DMS79 treated with DMSO at 0.1 percent for 48 hours (cell line): ENCODE data around the gene RAB7A.
"Not testable (repeated sequence)": the region's sequence is repeated elsewhere in the genome, so short reads cannot be mapped to it uniquely, and the experiment has no call there.

Experiments
- DNase-seq: peaks from one replicate; lab custom pipeline; 2025; lab: John Stamatoyannopoulos, UW

The RAB7A gene

GRCh38 chr3:128820252-128820839, 94.4 kb downstream of the RAB7A start:
- DNase-seq: no peak

- no peak for DNase-seq
Observed at GRCh38 chr3:128823008-128823407, 97.0 kb downstream of the RAB7A start.

- no peak for DNase-seq
Observed at GRCh38 chr3:128823631-128824030, 97.6 kb downstream of the RAB7A start.

GRCh38 chr3:128824132-128824850, 98.3 kb downstream of the RAB7A start:
- no peak for DNase-seq

GRCh38 chr3:128825117-128825725, 99.2 kb downstream of the RAB7A start:
- DNase-seq: no peak

GRCh38 chr3:128829087-128829486, 103.1 kb downstream of the RAB7A start:
- not testable (repeated sequence) for DNase-seq

GRCh38 chr3:128829925-128830625, 104.1 kb downstream of the RAB7A start:
- DNase-seq: not testable (repeated sequence)

- not testable (repeated sequence) for DNase-seq
Observed at GRCh38 chr3:128830762-128831161, 104.8 kb downstream of the RAB7A start.

- DNase-seq: not testable (repeated sequence)
Observed at GRCh38 chr3:128832979-128833378, 107.0 kb downstream of the RAB7A start.

- DNase-seq: no peak
Observed at GRCh38 chr3:128835096-128835495, 109.1 kb downstream of the RAB7A start.

GRCh38 chr3:128841926-128842920, 116.2 kb downstream of the RAB7A start:
- no peak for DNase-seq

GRCh38 chr3:128844502-128844901, 118.5 kb downstream of the RAB7A start:
- no peak for DNase-seq

- DNase-seq: no peak
Observed at GRCh38 chr3:128845119-128845777, 119.3 kb downstream of the RAB7A start.

GRCh38 chr3:128845778-128846485, 119.9 kb downstream of the RAB7A start:
- no peak for DNase-seq

GRCh38 chr3:128846486-128846891, 120.5 kb downstream of the RAB7A start:
- no peak for DNase-seq

GRCh38 chr3:128847666-128848370, 121.8 kb downstream of the RAB7A start:
- DNase-seq: no peak

- no peak for DNase-seq
Observed at GRCh38 chr3:128848936-128849335, 123.0 kb downstream of the RAB7A start.

- DNase-seq: no peak
Observed at GRCh38 chr3:128849911-128850455, 124.0 kb downstream of the RAB7A start.

- no peak for DNase-seq
Observed at GRCh38 chr3:128850544-128850943, 124.6 kb downstream of the RAB7A start.
